Small intestine (tissue), 7 donors: ENCODE results near the gene CILP2. TPM values are rescaled to one million over a fixed set of nuclear protein-coding genes. Genes with fewer than 3 reads are reported as not detected.

Source experiments
- DNase-seq, 2 donors: peaks; one replicate each; pipeline versions ENCODE4 v3.0.0 to v3.0.0-alpha.2; 2013
- FAIRE-seq: peaks from 2 replicates; lab custom pipeline; 2012; peaks lifted over from hg19 to GRCh38; lab: Jason Lieb, UNC
- H3K27ac ChIP-seq, 3 donors: one replicate each; pipeline ENCODE4 v1.5.1; 2013; ENCODE audit warnings: low read length in 2 of 3, mild to moderate bottlenecking in 2 of 3, control low read depth in 1 of 3, inconsistent platforms in 1 of 3, low read depth in 1 of 3, moderate library complexity in 1 of 3
- H3K27me3 ChIP-seq, 3 donors: one replicate each; pipeline ENCODE4 v1.6.1; 2013; ENCODE audit warnings: low read length in 3 of 3, inconsistent platforms in 1 of 3; ENCODE audit not compliant: control insufficient read depth in 3 of 3, insufficient read depth in 3 of 3
- H3K36me3 ChIP-seq, 3 donors: one replicate each; pipeline ENCODE4 v1.6.1; 2013; ENCODE audit warnings: low read length in 3 of 3, inconsistent platforms in 1 of 3, low read depth in 1 of 3, mild to moderate bottlenecking in 1 of 3, moderate library complexity in 1 of 3; ENCODE audit not compliant: control insufficient read depth in 3 of 3, insufficient read depth in 2 of 3
- H3K4me1 ChIP-seq, 3 donors: one replicate each; pipeline ENCODE4 v1.6.1; 2013; ENCODE audit warnings: low read length in 2 of 3, inconsistent platforms in 1 of 3, low read depth in 1 of 3, mild to moderate bottlenecking in 1 of 3, moderate library complexity in 1 of 3; ENCODE audit not compliant: control insufficient read depth in 3 of 3, insufficient read depth in 2 of 3
- H3K4me3 ChIP-seq, 3 donors: one replicate each; pipeline ENCODE4 v1.5.1; 2013; ENCODE audit warnings: low read length in 3 of 3, control low read depth in 1 of 3, inconsistent platforms in 1 of 3, low read depth in 1 of 3, mild to moderate bottlenecking in 1 of 3, moderate library complexity in 1 of 3
- H3K9me3 ChIP-seq, 2 donors: one replicate each; pipeline ENCODE4 v1.6.1; 2013; ENCODE audit warnings: low read depth in 1 of 2, low read length in 1 of 2; ENCODE audit not compliant: control insufficient read depth in 2 of 2, insufficient read depth in 1 of 2
- WGBS, 3 donors: extraction: QIAGEN DNeasy Blood & Tissue Kit; methylation state at CpG; one replicate each; pipeline ENCODE4 v1.1.7; 2013; 5-methylcytosine and 5-hydroxymethylcytosine counted together
- polyA plus RNA-seq, 4 donors: library from polyadenylated mRNA; stranded (reverse) in 3 of 4; unstranded in 1 of 4; fragments of 200-250 nt in 3 of 4; fragments of 120-200 nt in 1 of 4; gene quantifications; one replicate each; pipeline versions ENCODE4 v1.2.1 to v1.2.3, GENCODE V29; 2013
- donor health status: healthy with polysubstance abuse.
- donor health status: control.
- donor health status: control.
- donor health status: Bipolar disorder and iron deficiency.
- donor health status: healthy.

The CILP2 gene
- polyA plus RNA-seq, 4 donors = 0.09 to 0.13 TPM; not detected in 2

- Histone ChIP-seq H3K4me3 (no peak overlapping the region), H3K27ac (no peak overlapping the region), H3K9me3 (peaks cover 0 to 5% of the 10 kb centered on the region in 2 donors), H3K27me3 (no peaks in the 10 kb centered on the region), H3K36me3 (no peaks in the 10 kb centered on the region), H3K4me1 (no peaks in the 10 kb centered on the region)
- FAIRE-seq (no peak), DNase-seq (no peak)
- 54 to 73% (median 55%) methylated on average over 8 of the region's 8 CpGs for WGBS, 3 donors
Observed at GRCh38 chr19:19550485-19550929, 12.4 kb downstream of the CILP2 start.

DNA sequence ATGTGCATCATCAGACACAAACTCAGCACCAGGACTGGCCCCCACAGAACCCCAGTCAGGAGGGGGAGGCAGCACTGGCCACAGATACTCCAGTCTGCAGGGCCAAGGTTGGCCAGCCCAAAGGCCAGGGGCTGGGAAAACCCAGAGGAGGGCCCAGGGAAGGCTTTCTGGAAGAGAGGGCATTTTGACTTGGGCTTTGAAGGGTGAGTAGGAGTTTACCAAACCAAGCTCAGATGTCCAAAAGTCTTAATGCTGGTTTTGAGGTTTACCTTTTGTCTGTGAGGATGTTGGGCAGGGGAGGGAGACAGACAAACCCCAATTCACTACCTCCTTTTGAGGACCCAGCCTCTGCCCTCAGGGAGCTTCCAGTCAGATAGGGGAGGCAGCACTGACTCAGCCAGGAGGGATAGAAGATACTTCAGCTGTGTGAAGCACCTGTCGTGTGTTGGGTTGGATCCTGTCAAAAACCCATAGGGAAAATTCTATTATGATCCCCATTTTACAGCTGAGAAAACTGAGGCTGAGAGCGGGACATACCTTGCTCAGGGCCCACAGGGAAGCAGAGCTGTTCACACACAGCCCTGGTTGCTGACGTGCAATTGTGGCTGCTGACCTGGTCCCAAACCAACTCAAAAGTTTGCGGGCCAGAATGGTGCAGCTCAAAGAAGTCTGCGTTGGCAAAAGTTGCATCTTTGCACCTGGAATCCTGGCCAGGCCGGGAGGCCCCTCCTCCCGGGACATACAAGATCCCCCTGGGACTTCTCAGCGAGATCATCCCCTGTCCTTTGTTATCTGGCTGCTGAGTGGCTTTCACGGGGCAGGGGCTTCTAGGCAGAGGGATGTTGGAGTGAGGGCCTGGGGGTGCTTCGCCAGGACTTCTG, 13.1 kb downstream of the CILP2 start:
- DNase-seq (no peak), FAIRE-seq (no peak)
- H3K4me3 ChIP-seq = no peak overlapping the region
- H3K4me1 ChIP-seq = no peaks in the 10 kb centered on the region
- no peak overlapping the region for H3K27ac ChIP-seq
- H3K27me3 ChIP-seq = no peaks in the 10 kb centered on the region
- H3K9me3 ChIP-seq = peaks cover 0 to 5% of the 10 kb centered on the region in 2 donors
- WGBS, 3 donors = 81 to 84% (median 81%) methylated on average over 10 of the region's 10 CpGs
- H3K36me3 ChIP-seq = no peaks in the 10 kb centered on the region

DNA sequence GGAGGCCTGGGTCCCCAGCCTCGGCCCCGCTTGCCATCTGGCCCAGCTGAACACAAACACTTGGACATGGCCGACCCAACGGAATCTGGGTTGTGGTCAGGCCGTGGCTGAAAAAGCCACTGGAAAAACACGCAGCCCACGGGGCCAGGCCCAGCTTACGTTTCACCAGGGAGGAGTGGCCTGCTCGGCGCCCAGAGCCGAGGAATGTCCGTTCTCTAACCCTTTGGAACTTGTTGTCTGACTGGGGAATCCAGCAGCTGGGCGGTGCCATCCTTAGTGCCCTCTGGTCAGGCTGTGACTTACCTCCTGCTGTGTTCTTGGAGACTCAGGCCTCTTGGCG, 13.8 kb downstream of the CILP2 start:
- Histone ChIP-seq H3K9me3 (peaks cover 0 to 5% of the 10 kb centered on the region in 2 donors), H3K4me1 (no peaks in the 10 kb centered on the region), H3K27ac (no peak overlapping the region), H3K4me3 (no peak overlapping the region), H3K27me3 (no peaks in the 10 kb centered on the region), H3K36me3 (no peaks in the 10 kb centered on the region)
- 70 to 78% (median 75%) methylated on average over 14 of the region's 14 CpGs for WGBS, 3 donors
- FAIRE-seq (no peak), DNase-seq (no peak)

DNA sequence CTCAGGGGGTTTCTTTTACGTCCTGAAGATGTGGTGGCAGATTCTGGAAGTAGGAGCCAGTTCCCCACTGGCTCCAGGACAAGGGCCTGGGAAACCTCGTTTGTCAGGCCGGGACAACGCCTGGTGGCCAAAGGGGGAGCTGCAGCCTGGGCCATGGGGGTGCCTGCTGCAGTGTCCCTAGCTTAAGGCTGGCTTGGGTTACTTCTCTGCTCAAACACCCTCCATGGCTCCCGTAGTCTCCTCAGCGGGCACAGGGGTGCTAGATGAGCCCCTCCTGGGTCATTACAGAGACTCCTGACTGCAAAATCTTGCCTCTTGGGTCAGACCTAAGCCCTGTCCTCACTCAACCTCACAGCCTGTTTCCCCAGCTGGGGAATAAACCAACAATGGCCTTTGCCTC, 14.7 kb downstream of the CILP2 start:
- peaks cover 0 to 5% of the 10 kb centered on the region in 2 donors for H3K9me3 ChIP-seq
- H3K4me1 ChIP-seq = no peaks in the 10 kb centered on the region
- FAIRE-seq (no peak), DNase-seq (peak; percentile 35 to 41)
- 45 to 48% (median 47%) methylated on average over 6 of the region's 6 CpGs for WGBS, 3 donors
- H3K27ac ChIP-seq = no peak overlapping the region
- H3K36me3 ChIP-seq = no peaks in the 10 kb centered on the region
- no peaks in the 10 kb centered on the region for H3K27me3 ChIP-seq
- no peak overlapping the region for H3K4me3 ChIP-seq

- no peak overlapping the region for H3K27ac ChIP-seq
- no peak overlapping the region for H3K4me3 ChIP-seq
- WGBS, 3 donors = 84 to 90% (median 89%) methylated on average over 10 of the region's 10 CpGs
- no peaks in the 10 kb centered on the region for H3K36me3 ChIP-seq
- no peaks in the 10 kb centered on the region for H3K27me3 ChIP-seq
- FAIRE-seq = no peak
- H3K4me1 ChIP-seq = no peaks in the 10 kb centered on the region
- H3K9me3 ChIP-seq = peaks cover 0 to 5% of the 10 kb centered on the region in 2 donors
- no peak for DNase-seq
Observed at GRCh38 chr19:19553670-19554069, 15.6 kb downstream of the CILP2 start.

DNA sequence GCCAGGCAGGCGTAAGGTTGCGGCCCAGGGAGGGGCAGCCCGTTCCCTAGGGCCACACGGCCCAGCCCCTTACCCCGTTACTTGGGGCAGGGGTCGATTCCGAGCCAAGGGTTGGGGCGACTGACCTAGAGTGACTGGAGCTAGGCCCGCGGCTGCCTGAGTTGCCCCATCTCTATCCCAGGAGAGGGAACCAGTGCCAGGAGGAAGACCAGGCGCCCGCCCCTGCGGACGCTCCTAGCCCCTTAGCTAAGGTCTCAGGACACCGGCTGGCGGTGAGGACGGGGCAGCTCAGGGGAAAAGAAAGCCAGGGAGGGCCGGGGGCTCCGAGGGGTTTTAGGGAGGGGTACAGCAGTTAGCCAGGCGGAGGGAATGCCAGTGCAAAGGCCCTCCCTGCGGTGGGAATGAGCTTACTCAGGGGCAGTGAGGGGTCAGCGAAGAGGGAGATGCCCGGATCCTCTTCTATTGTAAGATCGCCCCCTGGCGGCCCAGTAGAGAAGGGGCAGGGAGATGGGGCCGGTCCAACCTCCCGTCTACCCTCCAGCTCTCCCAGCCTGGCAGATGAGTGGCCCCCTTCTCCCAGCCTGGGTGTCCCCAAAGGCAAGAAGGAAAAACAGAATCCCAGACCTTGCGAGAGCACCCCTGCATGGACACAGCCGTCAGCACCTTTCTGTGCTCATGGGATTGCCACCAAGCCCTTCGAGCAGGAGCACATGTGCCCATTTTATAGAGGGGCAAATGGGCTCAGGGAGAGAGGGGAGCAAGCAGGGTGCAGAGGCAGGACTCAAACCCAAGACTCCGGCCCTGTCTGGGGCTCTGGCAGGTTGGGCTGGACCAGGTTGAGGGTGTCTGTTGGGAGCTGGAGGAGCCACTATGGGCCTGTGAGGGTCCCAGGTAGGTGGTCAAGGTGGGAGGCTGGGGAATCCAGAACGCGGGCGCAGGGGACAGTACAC, 16.3 kb downstream of the CILP2 start:
- WGBS, 3 donors = 70 to 74% (median 73%) methylated on average over 34 of the region's 34 CpGs
- no peaks in the 10 kb centered on the region for H3K4me1 ChIP-seq
- no peaks in the 10 kb centered on the region for H3K36me3 ChIP-seq
- no peaks in the 10 kb centered on the region for H3K27me3 ChIP-seq
- H3K9me3 ChIP-seq = peaks cover 0 to 5% of the 10 kb centered on the region in 2 donors
- DNase-seq (peak in 1 of 2 donors; percentile 51), FAIRE-seq (no peak)
- H3K4me3 ChIP-seq = no peak overlapping the region
- H3K27ac ChIP-seq = no peak overlapping the region

DNA sequence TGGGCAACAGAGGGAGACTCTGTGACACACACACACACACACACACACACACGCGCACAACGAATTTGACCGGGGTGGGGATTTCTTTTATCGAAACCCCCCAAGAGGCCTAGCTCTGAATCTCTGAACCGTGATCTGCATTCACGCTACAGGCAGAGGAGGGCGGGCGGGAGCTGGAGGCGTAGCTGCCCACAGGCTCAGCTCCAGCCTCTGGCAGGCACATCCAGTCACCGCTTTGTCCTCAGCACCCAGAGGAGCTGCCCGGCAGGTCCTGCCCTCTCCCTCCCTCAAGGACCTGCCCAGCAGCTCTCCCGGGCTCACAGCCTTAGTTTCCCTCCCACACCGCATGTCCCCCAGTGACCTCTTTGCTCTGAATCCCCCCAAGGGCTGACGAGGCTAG, 20.0 kb downstream of the CILP2 start:
- Histone ChIP-seq H3K27ac (no peak overlapping the region), H3K9me3 (no peaks in the 10 kb centered on the region), H3K4me3 (no peak overlapping the region), H3K4me1 (no peaks in the 10 kb centered on the region), H3K27me3 (no peaks in the 10 kb centered on the region), H3K36me3 (no peaks in the 10 kb centered on the region)
- FAIRE-seq (no peak), DNase-seq (no peak)
- WGBS, 3 donors = 76 to 80% (median 78%) methylated on average over 15 of the region's 15 CpGs

- Histone ChIP-seq H3K4me3 (no peak overlapping the region), H3K9me3 (no peaks in the 10 kb centered on the region), H3K4me1 (no peaks in the 10 kb centered on the region), H3K27me3 (no peaks in the 10 kb centered on the region), H3K27ac (no peak overlapping the region), H3K36me3 (no peaks in the 10 kb centered on the region)
- no peak for DNase-seq
- FAIRE-seq = no peak
- 87 to 96% (median 93%) methylated on average over 14 to 16 of the region's 16 CpGs for WGBS, 3 donors
Observed at GRCh38 chr19:19558636-19559035, 20.6 kb downstream of the CILP2 start.
